HepG2 (cell line): ENCODE results near the gene RANBP17. TPM values are rescaled to one million over a fixed set of nuclear protein-coding genes. Genes with fewer than 3 reads are reported as not detected.

Source experiments
- ATAC-seq: fragments of 200-7000 bp; cut with Tn5 transposase; 3 replicates; pipeline ENCODE4 v1.9.1; 2020; ENCODE audit warnings: mild to moderate bottlenecking, moderate library complexity
- BruUV-seq: library from RNA; stranded (reverse); fragments of 400-500 nt; replicated peaks from 2 replicates; lab custom pipeline; 2021; lab: Mats Ljungman, UMichigan
- CTCF ChIA-PET: fragments of 300-600 bp; formaldehyde crosslinking; extraction: SDS; loops from one replicate; lab custom pipeline; 2021; ENCODE audit warnings: low total read pairs, inconsistent platforms, low intra/inter-chr PET ratio; lab: Yijun Ruan, JAX
- POLR2A ChIA-PET: fragments of 350-600 bp; sonication (Branson Sonifier 250); formaldehyde crosslinking; loops from one replicate; lab custom pipeline; 2020; ENCODE audit warnings: antibody characterized with exemption, inconsistent platforms; lab: Yijun Ruan, JAX
- DNase-seq: peaks from one replicate; pipeline ENCODE4 v3.0.0-alpha.2; 2015; ENCODE audit warnings: low spot score
- FAIRE-seq: peaks from 3 replicates; lab custom pipeline; 2011; peaks lifted over from hg19 to GRCh38; lab: Jason Lieb, UNC
- H2AFZ ChIP-seq: one replicate; pipeline ENCODE4 v1.6.1; 2011; ENCODE audit warnings: low read length, inconsistent platforms
- H3K27ac ChIP-seq: fragments of 300-600 bp; 3 replicates; pipeline ENCODE4 v1.8.0; 2011; ENCODE audit warnings: mixed run types, mild to moderate bottlenecking, mixed read lengths, low read length, inconsistent platforms; ENCODE audit not compliant: insufficient read depth; ENCODE audit errors: extremely low read length
- H3K27me3 ChIP-seq, 2 experiments: fragments of 200-600 bp in 1 of 2; 2 replicates in 1 of 2; 3 replicates in 1 of 2; pipeline versions ENCODE4 v1.6.0 to v1.8.0; 2011; ENCODE audit warnings: low read length in 2 of 2, mild to moderate bottlenecking in 2 of 2, moderate library complexity in 2 of 2, inconsistent platforms in 1 of 2; ENCODE audit not compliant: insufficient read depth in 2 of 2, control insufficient read depth in 1 of 2
- H3K36me3 ChIP-seq, 2 experiments: fragments of 200-600 bp in 1 of 2; replicated peaks in 1 of 2; 2 replicates in 1 of 2; 3 replicates in 1 of 2; pipeline versions ENCODE4 v1.5.1 to v1.8.0; 2011; ENCODE audit warnings: low read length in 2 of 2, inconsistent platforms in 1 of 2; ENCODE audit not compliant: insufficient read depth in 2 of 2, control insufficient read depth in 1 of 2
- H3K4me1 ChIP-seq: 2 replicates; pipeline ENCODE4 v1.5.1; 2012; ENCODE audit warnings: low read length, inconsistent platforms; ENCODE audit not compliant: insufficient read depth
- H3K4me2 ChIP-seq: 2 replicates; pipeline ENCODE4 v1.6.0; 2011; ENCODE audit warnings: low read depth, low read length, inconsistent platforms
- H3K4me3 ChIP-seq, 3 experiments: fragments of 200-600 bp in 1 of 3; sonication (generic), shearing (Covaris generic) in 1 of 3; replicated peaks in 1 of 3; 2 replicates each; pipeline ENCODE4 v1.5.1; 2011 to 2016; ENCODE audit warnings: low read length in 3 of 3, inconsistent platforms in 2 of 3, low read depth in 2 of 3, mild to moderate bottlenecking in 2 of 3, control low read depth in 1 of 3, mixed read lengths in 1 of 3; ENCODE audit not compliant: insufficient read depth in 1 of 3
- H3K79me2 ChIP-seq: one replicate; pipeline ENCODE4 v1.6.1; 2011; ENCODE audit warnings: low read length, inconsistent platforms; ENCODE audit not compliant: insufficient read depth
- H3K9ac ChIP-seq: 2 replicates; pipeline ENCODE4 v1.6.0; 2011; ENCODE audit warnings: mild to moderate bottlenecking, low read depth, low read length, inconsistent platforms; ENCODE audit not compliant: insufficient read depth
- H3K9me3 ChIP-seq: 2 replicates; pipeline ENCODE4 v1.5.1; 2012; ENCODE audit warnings: mild to moderate bottlenecking, low read length
- H4K20me1 ChIP-seq: 2 replicates; pipeline ENCODE4 v1.6.0; 2011; ENCODE audit warnings: inconsistent platforms, mild to moderate bottlenecking, low read length, moderate library complexity; ENCODE audit not compliant: insufficient read depth
- ARID2 ChIP-seq: sonication (generic); formaldehyde crosslinking; IDR thresholded peaks from 2 replicates; pipeline ENCODE4 v1.8.1; 2022; ENCODE audit warnings: mild to moderate bottlenecking, missing genetic modification reagents, borderline replicate concordance
- HOXA3 ChIP-seq: sonication (generic); formaldehyde crosslinking; IDR thresholded peaks from 2 replicates; pipeline ENCODE4 v1.5.0; 2020; ENCODE audit warnings: missing genetic modification reagents
- ISX ChIP-seq: sonication (generic); formaldehyde crosslinking; conservative IDR thresholded peaks from 2 replicates; pipeline ENCODE4 v1.5.0; 2020; ENCODE audit warnings: missing genetic modification reagents
- NFYB ChIP-seq: sonication (generic); formaldehyde crosslinking; IDR thresholded peaks from 2 replicates; pipeline ENCODE4 v1.4.0; 2020; ENCODE audit warnings: missing genetic modification reagents
- RORA ChIP-seq: sonication (generic); formaldehyde crosslinking; IDR thresholded peaks from 2 replicates; pipeline ENCODE4 v1.5.0; 2020; ENCODE audit warnings: mild to moderate bottlenecking, missing genetic modification reagents, moderate library complexity
- ZNF546 ChIP-seq: sonication (generic); formaldehyde crosslinking; conservative IDR thresholded peaks from 2 replicates; pipeline ENCODE4 v1.8.1; 2023; ENCODE audit warnings: mild to moderate bottlenecking, missing genetic modification reagents
- ZNF562 ChIP-seq: sonication (generic); formaldehyde crosslinking; IDR thresholded peaks from 2 replicates; pipeline ENCODE4 v1.8.0; 2022; ENCODE audit warnings: missing genetic modification reagents, borderline replicate concordance
- ZNF841 ChIP-seq: sonication (generic); formaldehyde crosslinking; IDR thresholded peaks from 2 replicates; pipeline ENCODE4 v1.8.1; 2023; ENCODE audit warnings: missing genetic modification reagents, borderline replicate concordance
- WGBS: methylation state at CpG from one replicate; pipeline ENCODE4 v1.1.6; 2017; ENCODE audit warnings: low lambda C conversion rate; 5-methylcytosine and 5-hydroxymethylcytosine counted together
- in situ Hi-C: cut with HindIII; loops from 2 replicates; pipeline ENCODE4 v1.10.0; 2017; ENCODE audit warnings: low pct_unique_long_range_greater_than_20kb; ENCODE audit not compliant: extremely low pct_ligation_motif_present
- intact Hi-C: fragments of 100-400 bp; cut with micrococcal nuclease; formaldehyde crosslinking; loops from one replicate; pipeline ENCODE4 v1.10.0; 2022; ENCODE audit not compliant: unreplicated experiment
- polyA plus RNA-seq, 8 experiments: library from polyadenylated mRNA; depleted of rRNA in 3 of 8; stranded (reverse) in 7 of 8; unstranded in 1 of 8; fragments of >200 nt; fragmentation: Illumina TruSeq in 4 of 8; extraction: Trizol in 4 of 8; gene quantifications; 2 replicates each; pipeline versions ENCODE4 v1.2.1 to v1.2.3, GENCODE V29; 2011 to 2016; ENCODE audit warnings: low read depth in 4 of 8, missing spikeins in 1 of 8, mixed read lengths in 1 of 8; ENCODE audit not compliant: insufficient read depth in 1 of 8
- total RNA-seq, 5 experiments: library from RNA; depleted of rRNA; stranded (reverse); fragments of >200 nt; fragmentation: Illumina TruSeq; extraction: Trizol; gene quantifications; 2 replicates each; pipeline ENCODE4 v1.2.3, GENCODE V29; 2016; ENCODE audit warnings: low read depth in 1 of 5
- TF ChIP-seq, protein P1 (sequence below): sonication (generic); formaldehyde crosslinking; IDR thresholded peaks from 2 replicates; pipeline ENCODE4 v1.5.0; 2020; ENCODE audit warnings: mild to moderate bottlenecking, missing genetic modification reagents, borderline replicate concordance
- TF ChIP-seq, protein P2 (sequence below): sonication (generic); formaldehyde crosslinking; IDR thresholded peaks from 2 replicates; pipeline ENCODE4 v1.4.0; 2020; ENCODE audit warnings: missing genetic modification reagents
- TF ChIP-seq, protein P3 (sequence below): sonication (generic); formaldehyde crosslinking; conservative IDR thresholded peaks from 2 replicates; pipeline ENCODE4 v1.8.0; 2022; ENCODE audit warnings: mild to moderate bottlenecking, moderate library complexity, missing genetic modification reagents
- TF ChIP-seq, protein P4 (sequence below): sonication (generic); formaldehyde crosslinking; IDR thresholded peaks from 2 replicates; pipeline ENCODE4 v1.4.0; 2020; ENCODE audit warnings: mild to moderate bottlenecking, missing genetic modification reagents, borderline replicate concordance

The RANBP17 gene
- total and polyA plus RNA-seq, 2 of the 13 experiments (the other 11 are each of a cell fraction or from before 2014, with no cell fraction given): not detected

DNA sequence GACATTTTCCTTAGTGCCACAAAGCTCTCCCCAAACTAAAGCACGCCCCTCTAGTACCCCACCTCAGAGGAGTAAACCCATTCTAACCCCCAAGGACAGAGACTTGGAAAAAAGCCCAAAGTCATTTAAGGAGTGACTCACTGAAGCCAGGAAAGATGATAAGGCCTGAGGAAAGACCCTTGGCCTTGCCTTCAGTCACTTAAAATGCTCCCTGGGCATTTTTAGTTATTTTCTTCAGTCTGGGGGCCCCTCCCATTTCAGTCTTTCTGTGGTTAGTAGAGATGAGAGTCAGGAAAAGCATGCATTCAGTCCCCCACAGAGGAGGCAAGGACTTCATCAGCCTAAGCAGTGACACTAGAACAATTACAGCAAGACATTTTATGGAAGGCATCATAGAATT, 433.5 kb downstream of the RANBP17 start:
- in situ Hi-C loops (no loop called here), intact Hi-C loops (no loop called here)
- H3K36me3 ChIP-seq: no peaks in the 10 kb centered on the region
- no peaks in the 10 kb centered on the region for H3K9me3 ChIP-seq
- 0% methylated on average over 1 of the region's 1 CpG for WGBS
- DNase-seq (no peak), FAIRE-seq (no peak), ATAC-seq (no peak)
- ChIA-PET CTCF (no interaction called here), POLR2A (no interaction called here)
- H3K27me3 ChIP-seq: peaks cover 0 to under 1% of the 10 kb centered on the region in 2 experiments; a peak in 1 of 5 replicates
- BruUV-seq: no TSS peak
- H3K27ac ChIP-seq: no peak overlapping the region
- H3K9ac ChIP-seq: no peak overlapping the region
- no peak overlapping the region for H3K4me3 ChIP-seq
- no peak overlapping the region for H2AFZ ChIP-seq
- H3K4me1 ChIP-seq: no peaks in the 10 kb centered on the region
- no peaks in the 10 kb centered on the region for H4K20me1 ChIP-seq
- H3K4me2 ChIP-seq: no peak overlapping the region
- no peaks in the 10 kb centered on the region for H3K79me2 ChIP-seq
- TF ChIP-seq, protein P1, sequence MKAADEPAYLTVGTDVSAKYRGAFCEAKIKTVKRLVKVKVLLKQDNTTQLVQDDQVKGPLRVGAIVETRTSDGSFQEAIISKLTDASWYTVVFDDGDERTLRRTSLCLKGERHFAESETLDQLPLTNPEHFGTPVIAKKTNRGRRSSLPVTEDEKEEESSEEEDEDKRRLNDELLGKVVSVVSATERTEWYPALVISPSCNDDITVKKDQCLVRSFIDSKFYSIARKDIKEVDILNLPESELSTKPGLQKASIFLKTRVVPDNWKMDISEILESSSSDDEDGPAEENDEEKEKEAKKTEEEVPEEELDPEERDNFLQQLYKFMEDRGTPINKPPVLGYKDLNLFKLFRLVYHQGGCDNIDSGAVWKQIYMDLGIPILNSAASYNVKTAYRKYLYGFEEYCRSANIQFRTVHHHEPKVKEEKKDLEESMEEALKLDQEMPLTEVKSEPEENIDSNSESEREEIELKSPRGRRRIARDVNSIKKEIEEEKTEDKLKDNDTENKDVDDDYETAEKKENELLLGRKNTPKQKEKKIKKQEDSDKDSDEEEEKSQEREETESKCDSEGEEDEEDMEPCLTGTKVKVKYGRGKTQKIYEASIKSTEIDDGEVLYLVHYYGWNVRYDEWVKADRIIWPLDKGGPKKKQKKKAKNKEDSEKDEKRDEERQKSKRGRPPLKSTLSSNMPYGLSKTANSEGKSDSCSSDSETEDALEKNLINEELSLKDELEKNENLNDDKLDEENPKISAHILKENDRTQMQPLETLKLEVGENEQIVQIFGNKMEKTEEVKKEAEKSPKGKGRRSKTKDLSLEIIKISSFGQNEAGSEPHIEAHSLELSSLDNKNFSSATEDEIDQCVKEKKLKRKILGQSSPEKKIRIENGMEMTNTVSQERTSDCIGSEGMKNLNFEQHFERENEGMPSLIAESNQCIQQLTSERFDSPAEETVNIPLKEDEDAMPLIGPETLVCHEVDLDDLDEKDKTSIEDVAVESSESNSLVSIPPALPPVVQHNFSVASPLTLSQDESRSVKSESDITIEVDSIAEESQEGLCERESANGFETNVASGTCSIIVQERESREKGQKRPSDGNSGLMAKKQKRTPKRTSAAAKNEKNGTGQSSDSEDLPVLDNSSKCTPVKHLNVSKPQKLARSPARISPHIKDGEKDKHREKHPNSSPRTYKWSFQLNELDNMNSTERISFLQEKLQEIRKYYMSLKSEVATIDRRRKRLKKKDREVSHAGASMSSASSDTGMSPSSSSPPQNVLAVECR (CRISPR knock-in tag): no peak
- no peak for TF ChIP-seq HOXA3 (CRISPR knock-in tag)
- no peak for TF ChIP-seq ZNF562 (CRISPR knock-in tag)
- TF ChIP-seq ZNF841 (CRISPR knock-in tag): no peak
- TF ChIP-seq NFYB: no peak
- TF ChIP-seq, protein P2, sequence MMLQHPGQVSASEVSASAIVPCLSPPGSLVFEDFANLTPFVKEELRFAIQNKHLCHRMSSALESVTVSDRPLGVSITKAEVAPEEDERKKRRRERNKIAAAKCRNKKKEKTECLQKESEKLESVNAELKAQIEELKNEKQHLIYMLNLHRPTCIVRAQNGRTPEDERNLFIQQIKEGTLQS: no peak
- no peak for TF ChIP-seq ARID2
- TF ChIP-seq, protein P3, sequence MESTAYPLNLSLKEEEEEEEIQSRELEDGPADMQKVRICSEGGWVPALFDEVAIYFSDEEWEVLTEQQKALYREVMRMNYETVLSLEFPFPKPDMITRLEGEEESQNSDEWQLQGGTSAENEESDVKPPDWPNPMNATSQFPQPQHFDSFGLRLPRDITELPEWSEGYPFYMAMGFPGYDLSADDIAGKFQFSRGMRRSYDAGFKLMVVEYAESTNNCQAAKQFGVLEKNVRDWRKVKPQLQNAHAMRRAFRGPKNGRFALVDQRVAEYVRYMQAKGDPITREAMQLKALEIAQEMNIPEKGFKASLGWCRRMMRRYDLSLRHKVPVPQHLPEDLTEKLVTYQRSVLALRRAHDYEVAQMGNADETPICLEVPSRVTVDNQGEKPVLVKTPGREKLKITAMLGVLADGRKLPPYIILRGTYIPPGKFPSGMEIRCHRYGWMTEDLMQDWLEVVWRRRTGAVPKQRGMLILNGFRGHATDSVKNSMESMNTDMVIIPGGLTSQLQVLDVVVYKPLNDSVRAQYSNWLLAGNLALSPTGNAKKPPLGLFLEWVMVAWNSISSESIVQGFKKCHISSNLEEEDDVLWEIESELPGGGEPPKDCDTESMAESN (CRISPR knock-in tag): no peak
- TF ChIP-seq, protein P4, sequence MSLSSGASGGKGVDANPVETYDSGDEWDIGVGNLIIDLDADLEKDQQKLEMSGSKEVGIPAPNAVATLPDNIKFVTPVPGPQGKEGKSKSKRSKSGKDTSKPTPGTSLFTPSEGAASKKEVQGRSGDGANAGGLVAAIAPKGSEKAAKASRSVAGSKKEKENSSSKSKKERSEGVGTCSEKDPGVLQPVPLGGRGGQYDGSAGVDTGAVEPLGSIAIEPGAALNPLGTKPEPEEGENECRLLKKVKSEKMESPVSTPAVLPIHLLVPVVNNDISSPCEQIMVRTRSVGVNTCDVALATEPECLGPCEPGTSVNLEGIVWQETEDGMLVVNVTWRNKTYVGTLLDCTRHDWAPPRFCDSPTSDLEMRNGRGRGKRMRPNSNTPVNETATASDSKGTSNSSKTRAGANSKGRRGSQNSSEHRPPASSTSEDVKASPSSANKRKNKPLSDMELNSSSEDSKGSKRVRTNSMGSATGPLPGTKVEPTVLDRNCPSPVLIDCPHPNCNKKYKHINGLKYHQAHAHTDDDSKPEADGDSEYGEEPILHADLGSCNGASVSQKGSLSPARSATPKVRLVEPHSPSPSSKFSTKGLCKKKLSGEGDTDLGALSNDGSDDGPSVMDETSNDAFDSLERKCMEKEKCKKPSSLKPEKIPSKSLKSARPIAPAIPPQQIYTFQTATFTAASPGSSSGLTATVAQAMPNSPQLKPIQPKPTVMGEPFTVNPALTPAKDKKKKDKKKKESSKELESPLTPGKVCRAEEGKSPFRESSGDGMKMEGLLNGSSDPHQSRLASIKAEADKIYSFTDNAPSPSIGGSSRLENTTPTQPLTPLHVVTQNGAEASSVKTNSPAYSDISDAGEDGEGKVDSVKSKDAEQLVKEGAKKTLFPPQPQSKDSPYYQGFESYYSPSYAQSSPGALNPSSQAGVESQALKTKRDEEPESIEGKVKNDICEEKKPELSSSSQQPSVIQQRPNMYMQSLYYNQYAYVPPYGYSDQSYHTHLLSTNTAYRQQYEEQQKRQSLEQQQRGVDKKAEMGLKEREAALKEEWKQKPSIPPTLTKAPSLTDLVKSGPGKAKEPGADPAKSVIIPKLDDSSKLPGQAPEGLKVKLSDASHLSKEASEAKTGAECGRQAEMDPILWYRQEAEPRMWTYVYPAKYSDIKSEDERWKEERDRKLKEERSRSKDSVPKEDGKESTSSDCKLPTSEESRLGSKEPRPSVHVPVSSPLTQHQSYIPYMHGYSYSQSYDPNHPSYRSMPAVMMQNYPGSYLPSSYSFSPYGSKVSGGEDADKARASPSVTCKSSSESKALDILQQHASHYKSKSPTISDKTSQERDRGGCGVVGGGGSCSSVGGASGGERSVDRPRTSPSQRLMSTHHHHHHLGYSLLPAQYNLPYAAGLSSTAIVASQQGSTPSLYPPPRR: no peak
- TF ChIP-seq ISX (CRISPR knock-in tag): no peak
- no peak for TF ChIP-seq RORA (CRISPR knock-in tag)
- no peak for TF ChIP-seq ZNF546 (CRISPR knock-in tag)
